NCI-H146 treated with DMSO at 0.1 percent for 48 hours (cell line): ENCODE results near the gene OR52B6.
"Not testable (repeated sequence)": the region's sequence is repeated elsewhere in the genome, so short reads cannot be mapped to it uniquely, and the experiment has no call there.

ENCODE experiments used
- DNase-seq: peaks from one replicate; lab custom pipeline; 2025; ENCODE audit not compliant: unreplicated experiment; lab: John Stamatoyannopoulos, UW

OR52B6 gene

DNA sequence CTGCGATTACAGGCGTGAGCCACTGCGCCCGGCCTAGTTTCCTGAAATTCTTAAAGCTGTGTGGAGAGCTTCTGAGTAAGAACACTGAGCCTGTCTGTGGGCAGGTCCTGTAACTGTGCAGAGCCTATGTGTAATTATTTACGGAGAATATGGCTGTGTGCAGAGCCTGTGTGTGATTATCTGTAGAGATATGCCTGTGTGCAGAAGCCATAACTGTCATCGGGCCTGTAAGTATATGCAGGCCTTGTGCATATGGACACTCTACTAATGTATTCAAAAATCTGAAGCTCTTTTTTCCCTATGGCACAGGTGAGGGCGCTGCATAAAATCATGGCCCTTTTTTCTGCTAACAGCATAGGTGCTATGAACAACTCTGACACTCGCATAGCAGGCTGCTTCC lies at the start of gene OR52B6:
Gene OR52B6, plus strand, starts transcription at position 301 of the 400 bp plus-strand sequence. Its CDS starts 0 bp downstream, at position 301.
- DNase-seq, result no peak

GRCh38 chr11:5531053-5531831 lies 49.4 kb upstream of the OR52B6 start:
- DNase-seq, result no peak

DNA sequence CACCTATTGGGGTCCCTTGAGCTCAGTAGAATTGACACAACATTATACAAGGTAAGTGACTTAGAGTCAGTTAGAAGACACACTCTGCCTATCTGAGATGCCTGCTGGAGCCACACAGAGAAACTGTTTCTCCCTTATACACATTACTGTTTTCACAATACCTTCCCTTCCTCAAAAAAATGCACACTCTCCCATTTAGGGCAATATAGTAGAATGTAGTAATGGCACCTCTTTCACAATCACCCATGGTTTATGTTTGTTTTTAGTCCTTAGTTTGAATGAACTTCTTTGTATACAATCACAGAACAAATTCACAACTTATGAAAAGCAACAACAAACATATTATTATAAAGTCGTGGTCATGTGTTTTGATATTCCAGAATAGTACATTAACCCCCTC lies 46.6 kb upstream of the OR52B6 start:
- DNase-seq, result no peak

DNA sequence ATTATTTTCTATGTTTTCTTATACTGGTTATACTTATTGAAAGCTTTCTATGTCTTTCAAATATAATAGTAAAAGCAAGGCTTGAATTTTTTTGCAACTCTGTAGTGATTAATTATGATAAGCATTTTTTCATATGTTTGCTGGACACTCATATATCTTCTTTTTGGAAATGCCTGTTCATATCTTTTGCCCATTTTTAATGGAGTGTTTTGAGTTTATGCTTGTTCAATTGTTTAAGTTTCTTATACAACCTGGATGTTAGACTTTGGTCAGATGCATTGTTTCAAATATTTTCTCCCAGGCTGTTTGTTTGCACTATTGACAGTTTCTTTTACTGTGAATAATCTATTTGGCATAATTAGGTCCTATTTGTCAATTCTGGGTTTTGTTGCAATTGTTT lies 44.2 kb upstream of the OR52B6 start:
- no peak for DNase-seq

DNA sequence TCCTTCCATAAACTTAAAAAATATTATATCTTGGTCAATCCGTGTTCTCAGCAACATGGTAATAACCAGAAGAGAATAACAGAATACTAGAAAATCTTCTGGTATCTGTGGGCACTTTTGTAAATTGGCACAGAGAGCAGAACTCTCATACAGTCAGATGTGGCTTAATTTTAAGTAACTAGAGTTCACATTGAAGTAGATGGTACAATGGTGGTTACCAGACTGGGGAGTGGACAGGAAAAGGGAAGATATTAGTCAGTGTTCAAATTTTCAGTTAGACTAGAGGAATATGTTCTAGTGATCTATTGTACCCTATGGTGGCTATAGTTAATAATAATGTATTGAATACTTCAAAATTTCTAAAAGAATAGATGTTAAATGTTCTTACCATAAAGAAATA lies 39.2 kb upstream of the OR52B6 start:
- no peak for DNase-seq

DNA sequence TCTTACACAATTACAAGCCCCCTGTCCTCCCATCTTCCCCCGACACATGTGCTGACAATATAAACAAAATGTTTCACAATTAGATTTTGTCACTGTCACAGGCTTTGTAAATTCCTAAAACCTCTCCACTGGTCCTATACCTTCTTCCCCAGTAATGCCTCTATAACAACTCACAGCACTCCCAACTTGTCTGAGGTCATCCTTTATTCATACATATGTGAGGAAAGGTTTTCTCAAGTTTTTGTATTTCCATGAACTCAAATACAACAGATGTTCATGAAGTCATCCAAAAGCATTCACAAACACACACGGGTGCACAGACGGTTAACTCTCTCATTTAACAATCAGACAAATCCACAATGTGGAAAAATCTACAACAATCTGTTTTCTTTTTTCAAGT lies 34.2 kb upstream of the OR52B6 start:
- no peak for DNase-seq

DNA sequence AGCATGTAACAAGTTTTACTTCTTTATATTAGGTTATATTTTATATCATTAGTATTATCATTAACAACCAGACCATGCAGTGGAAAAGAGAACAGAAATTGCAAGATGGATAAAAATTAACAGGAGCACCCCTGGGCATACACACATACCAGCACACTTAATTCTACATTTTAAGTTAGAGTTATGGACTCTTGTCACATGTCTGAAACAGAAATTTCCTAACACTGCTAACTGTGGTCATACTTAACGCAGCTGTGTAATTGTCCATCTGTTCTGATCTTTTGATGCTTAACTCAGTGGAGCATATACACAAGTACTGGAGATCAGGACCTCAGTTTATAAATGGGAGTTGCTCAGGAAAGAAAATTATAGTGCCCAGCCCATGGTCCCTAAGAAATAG lies 32.7 kb upstream of the OR52B6 start:
- DNase-seq, result no peak

- no peak for DNase-seq
These were observed 32.2 kb upstream of the OR52B6 start, which contains the start of gene OR52H1 for GRCh38 chr11:5548440-5548839. Gene OR52H1, minus strand, starts transcription at chr11:5548540. Its CDS starts 3,035 bp downstream, at chr11:5545505.

- no peak for DNase-seq
These were observed 30.1 kb upstream of the OR52B6 start for GRCh38 chr11:5550440-5551095.

- no peak for DNase-seq
These were observed 27.3 kb upstream of the OR52B6 start for GRCh38 chr11:5553343-5553742.

DNA sequence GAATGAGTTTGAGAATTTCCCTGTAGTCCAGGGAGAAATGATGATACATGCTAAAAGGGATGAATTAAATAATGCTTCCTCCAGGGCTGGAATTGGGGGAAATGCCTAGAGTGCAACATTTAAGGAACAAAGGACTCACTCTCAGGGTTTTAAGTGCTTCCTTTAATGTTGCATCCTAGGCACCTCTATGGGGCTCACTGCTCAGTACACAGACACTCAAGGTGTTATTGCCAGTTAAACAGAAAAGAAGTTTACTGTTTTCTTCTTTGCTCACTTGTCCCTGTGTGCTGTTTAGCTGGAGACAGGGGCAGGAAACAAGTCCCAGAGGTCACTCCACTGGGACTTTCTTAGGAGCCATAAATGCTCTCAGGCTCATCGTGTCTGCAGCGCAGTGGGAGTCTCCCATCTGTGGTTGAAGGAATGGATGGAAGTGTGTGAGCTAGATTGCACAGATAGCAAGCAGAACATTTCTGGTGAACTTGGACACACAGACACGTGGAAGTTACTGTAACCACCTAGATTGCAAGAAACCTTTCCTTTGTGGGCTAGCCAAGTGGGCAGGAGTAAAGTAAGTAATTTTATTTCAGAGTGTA lies 24.0 kb upstream of the OR52B6 start:
- DNase-seq, result no peak

- DNase-seq, result no peak
These were observed 22.9 kb upstream of the OR52B6 start for GRCh38 chr11:5557751-5558150.

DNA sequence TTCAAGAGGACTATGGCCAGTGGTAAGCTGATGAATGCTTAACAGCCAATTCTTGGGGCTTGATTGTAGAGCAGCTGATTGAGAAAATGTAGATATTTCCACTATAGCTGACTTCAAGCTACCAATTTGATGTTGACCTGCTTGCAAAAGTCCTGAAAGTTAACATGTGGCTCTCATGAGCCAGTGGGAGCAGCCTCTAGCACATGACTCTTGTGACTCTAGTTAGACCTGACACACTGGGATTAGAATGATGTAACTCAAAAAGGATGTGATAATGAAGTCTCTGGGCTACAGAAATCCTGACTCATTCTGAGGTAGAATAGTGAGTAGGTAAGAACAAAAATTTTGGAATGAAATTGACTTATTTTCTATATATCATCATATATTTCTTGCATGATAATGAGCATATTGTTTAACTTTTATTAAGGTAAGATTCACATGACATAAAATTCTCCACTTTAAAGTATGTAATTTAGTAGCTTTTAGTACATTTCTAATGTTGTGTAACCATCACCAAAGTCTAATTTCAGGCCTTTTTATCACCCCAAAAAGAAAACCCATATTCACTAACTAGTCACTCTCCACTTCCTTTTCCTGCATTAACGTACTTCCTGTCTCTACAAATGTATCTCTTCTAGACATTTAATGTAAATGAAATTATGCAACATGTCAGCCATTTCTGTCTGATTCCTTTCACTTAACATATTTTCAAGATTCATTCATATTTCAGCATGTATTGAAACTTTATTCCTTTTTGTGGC lies 16.2 kb upstream of the OR52B6 start:
- DNase-seq, result no peak

- DNase-seq, result no peak
These were observed 6.0 kb upstream of the OR52B6 start for GRCh38 chr11:5574654-5575053.

- no peak for DNase-seq
These were observed 5.5 kb upstream of the OR52B6 start for GRCh38 chr11:5575152-5575551.

DNA sequence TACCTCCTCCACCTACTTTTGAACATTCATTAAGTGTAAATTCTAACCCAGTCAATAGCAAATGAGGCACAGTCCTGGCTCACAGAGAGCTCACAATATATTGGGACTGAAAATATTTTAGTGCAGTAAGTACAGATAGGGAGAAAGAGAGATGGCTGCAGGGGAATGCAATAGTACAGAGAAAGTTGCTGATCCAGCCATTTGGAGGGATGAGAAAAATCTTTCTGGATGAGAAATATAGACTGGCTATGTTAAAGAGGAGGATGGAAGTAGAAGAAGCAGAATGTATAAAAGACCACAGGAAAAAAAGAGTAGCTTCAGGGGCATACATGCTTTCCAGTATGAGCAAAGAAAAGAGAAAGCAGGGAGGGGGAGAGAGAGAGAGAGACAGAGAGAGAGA lies 3.6 kb upstream of the OR52B6 start:
- DNase-seq, result no peak

- no peak for DNase-seq
These were observed 337 bp downstream of the OR52B6 start for GRCh38 chr11:5581014-5581413.

- not testable (repeated sequence) for DNase-seq
These were observed 3.8 kb downstream of the OR52B6 start for GRCh38 chr11:5584458-5584857.

- not testable (repeated sequence) for DNase-seq
These were observed 9.2 kb downstream of the OR52B6 start for GRCh38 chr11:5589906-5590305.

GRCh38 chr11:5591613-5592012 lies 10.9 kb downstream of the OR52B6 start:
- DNase-seq, result no peak

DNA sequence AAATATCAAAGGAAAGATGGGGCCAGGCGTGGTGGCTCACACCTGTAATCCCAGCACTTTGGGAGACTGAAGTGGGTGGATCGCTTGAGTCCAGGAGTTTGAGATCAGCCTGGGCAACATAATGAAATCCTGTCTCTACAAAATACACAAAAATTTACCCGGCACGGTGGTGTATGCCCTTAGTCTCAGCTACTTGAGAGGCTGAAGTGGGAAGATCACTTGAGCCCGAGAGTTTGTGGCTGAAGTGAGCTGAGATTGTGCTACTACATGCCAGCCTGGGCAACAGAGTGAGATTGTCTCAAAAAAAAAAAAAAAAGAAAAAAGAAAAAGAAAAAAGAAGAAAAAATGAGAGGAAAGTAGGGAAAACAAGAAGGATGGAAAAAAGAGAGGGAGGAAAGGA lies 11.9 kb downstream of the OR52B6 start:
- DNase-seq, result no peak
